Gastrocnemius medialis (tissue), 4 donors: ENCODE results near the gene RNU7-1. TPM values are rescaled to one million over a fixed set of nuclear protein-coding genes. Genes with fewer than 3 reads are reported as not detected.

Experiments
- ATAC-seq, 2 donors: fragments of 150-250 bp; one replicate each; pipeline ENCODE4 v1.9.1; 2016
- DNase-seq, 2 donors: peaks; one replicate each; pipeline ENCODE4 v3.0.0-alpha.2; 2019
- H3K27ac ChIP-seq, 4 donors: fragments of 200-600 bp; sonication (generic); 1 replicate in 1 of 4; 2 replicates in 3 of 4; pipeline ENCODE4 v1.5.1; 2016 to 2018; ENCODE audit warnings: mild to moderate bottlenecking in 2 of 4, moderate library complexity in 1 of 4
- H3K27me3 ChIP-seq, 3 donors: fragments of 200-600 bp; sonication (generic) in 2 of 3; 1 replicate in 1 of 3; 2 replicates in 2 of 3; pipeline versions ENCODE4 v1.5.1 to v1.6.0; 2016 to 2019; ENCODE audit warnings: mild to moderate bottlenecking in 1 of 3, moderate library complexity in 1 of 3
- H3K36me3 ChIP-seq, 2 donors: fragments of 200-600 bp; sonication (generic) in 1 of 2; one replicate each; pipeline ENCODE4 v1.5.1; 2017 to 2018
- H3K4me1 ChIP-seq, 2 donors: fragments of 200-600 bp; sonication (generic) in 1 of 2; one replicate each; pipeline ENCODE4 v1.5.1; 2016 to 2017; ENCODE audit warnings: mild to moderate bottlenecking in 2 of 2
- H3K4me3 ChIP-seq, 4 donors: fragments of 200-600 bp; sonication (generic) in 3 of 4; 1 replicate in 1 of 4; 2 replicates in 3 of 4; pipeline ENCODE4 v1.5.1; 2016 to 2019; ENCODE audit warnings: mild to moderate bottlenecking in 2 of 4
- H3K9me3 ChIP-seq, 3 donors: fragments of 200-600 bp; sonication (generic) in 2 of 3; 1 replicate in 1 of 3; 2 replicates in 2 of 3; pipeline ENCODE4 v1.5.1; 2016 to 2019
- CTCF ChIP-seq, 5 experiments: fragments of 450-650 bp in 3 of 5; fragments of 200-600 bp in 2 of 5; sonication (generic) in 2 of 5; IDR thresholded peaks in 4 of 5; conservative IDR thresholded peaks in 1 of 5; 1 replicate in 4 of 5; 2 replicates in 1 of 5; pipeline ENCODE4 v1.5.1; 2016 to 2019; ENCODE audit warnings: antibody characterized with exemption in 5 of 5, mild to moderate bottlenecking in 3 of 5, moderate library complexity in 3 of 5
- POLR2A ChIP-seq, 2 donors: fragments of 450-650 bp; IDR thresholded peaks; one replicate each; pipeline ENCODE4 v1.6.1; 2017; ENCODE audit warnings: antibody characterized with exemption in 2 of 2, mild to moderate bottlenecking in 2 of 2, moderate library complexity in 2 of 2
- in situ Hi-C, 4 donors: fragments of 200-750 bp; cut with MboI; loops; one replicate each; pipeline versions ENCODE4 v1.15.0 to v1.8.0; 2017; ENCODE audit warnings: low sequenced_read_pairs in 4 of 4
- intact Hi-C: fragments of 100-400 bp; cut with DNase I; formaldehyde crosslinking; loops from one replicate; pipeline ENCODE4 v1.15.1; 2023; ENCODE audit warnings: low total_unique reads
- total RNA-seq, 4 donors: library from RNA; depleted of rRNA; stranded (reverse); fragments of >200 nt; gene quantifications; one replicate each; pipeline versions ENCODE4 v1.1.0 to v1.2.3, GENCODE V29; 2016

Gene RNU7-1
- total RNA-seq: not detected

DNA sequence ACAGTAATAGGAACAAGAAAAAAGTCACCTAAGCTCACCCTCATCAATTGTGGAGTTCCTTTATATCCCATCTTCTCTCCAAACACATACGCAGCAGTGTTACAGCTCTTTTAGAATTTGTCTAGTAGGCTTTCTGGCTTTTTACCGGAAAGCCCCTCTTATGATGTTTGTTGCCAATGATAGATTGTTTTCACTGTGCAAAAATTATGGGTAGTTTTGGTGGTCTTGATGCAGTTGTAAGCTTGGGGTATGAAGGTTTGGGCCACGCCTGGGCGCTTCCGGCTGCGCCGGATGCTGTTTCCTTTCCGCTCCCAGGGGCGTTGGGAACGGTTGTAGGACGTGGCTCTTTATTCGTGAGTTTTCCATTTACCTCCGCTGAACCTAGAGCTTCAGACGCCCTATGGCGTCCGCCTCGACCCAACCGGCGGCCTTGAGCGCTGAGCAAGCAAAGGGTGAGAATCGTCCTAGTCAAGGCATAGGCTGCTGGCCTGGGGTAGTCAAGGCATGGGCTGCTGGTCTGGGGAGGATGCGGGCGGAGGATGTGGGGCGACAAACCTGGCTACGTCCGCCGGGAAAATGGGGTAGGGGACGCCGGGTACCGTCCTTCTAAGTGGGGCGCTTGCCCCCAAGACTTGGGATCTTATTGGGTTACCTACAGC lies at the start of gene RNU7-1, which contains the start of gene C12orf57:
Gene RNU7-1, plus strand, starts transcription at position 95 of the 659 bp plus-strand sequence.
Gene C12orf57, plus strand, starts transcription at position 301 of the 659 bp plus-strand sequence. Its CDS starts 100 bp downstream, at position 401.
- in situ Hi-C loops (loop anchor here in 2 of 4 donors (10.0 to 25.0 kb wide), 2 partner anchors 168 to 171 kb away; partner anchors contain the start of gene C1RL (in 1 of the 2)), intact Hi-C loops (loop anchor here (1.0 to 5.0 kb wide), 7 partner anchors 17 to 165 kb away; partner anchors contain the start of genes C1R, C1RL, EMG1 and LPCAT3)
- Histone ChIP-seq H3K9me3 (no peaks in the 10 kb centered on the region), H3K4me3 (peak within 1 kb of the TSS; percentile 67 to 82 (median 78)), H3K27ac (peak within 1 kb of the TSS; percentile 90 to 94 (median 93)), H3K27me3 (no peaks in the 10 kb centered on the region), H3K4me1 (peaks cover 14 to 35% of the 10 kb centered on the region in 2 donors), H3K36me3 (peaks cover 0 to 17% of the 10 kb centered on the region in 2 donors)
- ATAC-seq (peak; percentile 72 to 74), DNase-seq (peak in 1 of 2 donors; percentile 79)
- TF ChIP-seq CTCF (IDR thresholded peaks at IDR 0.05 in 4 of 5, conservative IDR thresholded peaks at IDR 0.05 in 1 of 5) (no peak), POLR2A (IDR thresholded peaks at IDR 0.05) (peak; percentile 79 to 90)

- intact Hi-C loops (no loop called here), in situ Hi-C loops (no loop called here)
- Histone ChIP-seq H3K27me3 (no peaks in the 10 kb centered on the region), H3K4me3 (no peak overlapping the region), H3K4me1 (peaks cover 10% of the 10 kb centered on the region in 2 donors), H3K9me3 (no peaks in the 10 kb centered on the region), H3K27ac (no peak overlapping the region), H3K36me3 (no peaks in the 10 kb centered on the region)
- DNase-seq (no peak), ATAC-seq (no peak)
- TF ChIP-seq POLR2A (IDR thresholded peaks at IDR 0.05) (no peak), CTCF (IDR thresholded peaks at IDR 0.05 in 4 of 5, conservative IDR thresholded peaks at IDR 0.05 in 1 of 5) (no peak)
Measured at GRCh38 chr12:6894321-6894720, 49.3 kb upstream of the RNU7-1 start.

DNA sequence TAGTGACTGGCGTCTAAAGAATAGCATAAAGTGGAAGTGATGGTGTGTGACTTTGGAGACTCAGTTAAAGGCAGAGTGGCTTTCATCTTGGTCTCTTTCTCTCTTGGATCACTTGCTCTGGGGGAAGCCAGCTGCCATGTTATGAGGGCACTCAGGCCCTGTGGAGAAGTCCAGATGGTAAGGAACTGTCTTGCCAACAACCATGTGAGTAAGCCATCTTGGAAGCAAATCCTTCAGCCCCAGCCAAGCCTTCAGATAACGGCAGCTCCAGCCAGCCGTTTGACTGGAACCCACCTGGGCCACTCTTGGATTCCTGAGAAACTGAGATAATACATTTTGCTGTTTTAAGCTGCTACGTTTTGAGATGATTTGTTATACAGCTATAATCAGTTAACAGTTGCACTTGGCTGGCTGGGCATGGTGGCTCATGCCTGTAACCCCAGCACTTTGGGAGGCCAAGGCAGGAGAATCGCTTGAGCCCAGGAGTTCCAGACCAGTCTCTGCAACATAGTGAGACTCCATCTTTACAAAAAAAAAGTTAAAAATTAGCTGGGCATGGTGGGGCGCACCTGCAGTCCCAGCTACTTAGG lies 46.7 kb upstream of the RNU7-1 start:
- ATAC-seq: no peak
- intact Hi-C loops (no loop called here), in situ Hi-C loops (no loop called here)
- TF ChIP-seq CTCF (IDR thresholded peaks at IDR 0.05 in 4 of 5, conservative IDR thresholded peaks at IDR 0.05 in 1 of 5): no peak
- no peak for TF ChIP-seq POLR2A (IDR thresholded peaks at IDR 0.05)
- no peak for DNase-seq
- Histone ChIP-seq H3K36me3 (no peaks in the 10 kb centered on the region), H3K27ac (no peak overlapping the region), H3K4me3 (no peak overlapping the region), H3K9me3 (no peaks in the 10 kb centered on the region), H3K4me1 (no peaks in the 10 kb centered on the region), H3K27me3 (no peaks in the 10 kb centered on the region)

GRCh38 chr12:6899427-6899826 lies 44.2 kb upstream of the RNU7-1 start:
- in situ Hi-C loops: no loop called here
- Histone ChIP-seq H3K4me1 (peaks cover 4 to 7% of the 10 kb centered on the region in 2 donors), H3K27ac (no peak overlapping the region), H3K9me3 (no peaks in the 10 kb centered on the region), H3K27me3 (no peaks in the 10 kb centered on the region), H3K36me3 (no peaks in the 10 kb centered on the region), H3K4me3 (no peak overlapping the region)
- ATAC-seq (no peak), DNase-seq (no peak)
- TF ChIP-seq CTCF (IDR thresholded peaks at IDR 0.05 in 4 of 5, conservative IDR thresholded peaks at IDR 0.05 in 1 of 5) (no peak), POLR2A (IDR thresholded peaks at IDR 0.05) (no peak)
- intact Hi-C loops: no loop called here
